PC-3 (cell line): ENCODE measurements around the gene MBTD1.

Experiments
- EZH2 ChIP-seq: fragments of 300-600 bp; sonication (generic); IDR thresholded peaks from one replicate; pipeline ENCODE4 v1.6.1; 2017; ENCODE audit warnings: antibody characterized with exemption, mild to moderate bottlenecking, low read length; ENCODE audit not compliant: unreplicated experiment
- EZH2phosphoT487 ChIP-seq: fragments of 300-600 bp; sonication (generic); IDR thresholded peaks from 2 replicates; pipeline ENCODE4 v1.6.1; 2018; ENCODE audit warnings: mild to moderate bottlenecking, antibody characterized with exemption, low read length, borderline replicate concordance
- TF ChIP-seq, protein P1 (sequence below): fragments of 300-600 bp; sonication (generic); conservative IDR thresholded peaks from 2 replicates; pipeline ENCODE4 v1.5.1; 2017; ENCODE audit warnings: antibody characterized with exemption, low read depth, mild to moderate bottlenecking, low read length

DNA sequence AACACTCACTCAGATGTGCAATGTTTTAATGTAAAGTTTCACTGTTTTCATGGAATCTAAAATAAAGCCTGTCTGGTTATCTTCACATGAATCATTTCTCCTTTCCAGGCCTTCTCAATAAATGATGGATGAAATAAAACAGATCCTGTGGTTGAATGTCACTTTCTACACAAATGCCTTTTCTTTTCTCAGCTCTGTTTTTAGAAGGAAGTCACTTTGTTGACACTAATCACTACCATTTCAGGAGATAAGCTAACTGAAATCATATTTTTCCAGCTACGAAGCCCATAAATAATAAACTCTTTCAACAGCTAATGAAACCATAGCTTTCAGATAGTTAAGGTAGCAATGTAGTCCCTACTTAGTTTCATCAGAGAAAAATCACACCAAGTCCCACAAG is 75.7 kb downstream of the MBTD1 start:
- TF ChIP-seq, protein P1, sequence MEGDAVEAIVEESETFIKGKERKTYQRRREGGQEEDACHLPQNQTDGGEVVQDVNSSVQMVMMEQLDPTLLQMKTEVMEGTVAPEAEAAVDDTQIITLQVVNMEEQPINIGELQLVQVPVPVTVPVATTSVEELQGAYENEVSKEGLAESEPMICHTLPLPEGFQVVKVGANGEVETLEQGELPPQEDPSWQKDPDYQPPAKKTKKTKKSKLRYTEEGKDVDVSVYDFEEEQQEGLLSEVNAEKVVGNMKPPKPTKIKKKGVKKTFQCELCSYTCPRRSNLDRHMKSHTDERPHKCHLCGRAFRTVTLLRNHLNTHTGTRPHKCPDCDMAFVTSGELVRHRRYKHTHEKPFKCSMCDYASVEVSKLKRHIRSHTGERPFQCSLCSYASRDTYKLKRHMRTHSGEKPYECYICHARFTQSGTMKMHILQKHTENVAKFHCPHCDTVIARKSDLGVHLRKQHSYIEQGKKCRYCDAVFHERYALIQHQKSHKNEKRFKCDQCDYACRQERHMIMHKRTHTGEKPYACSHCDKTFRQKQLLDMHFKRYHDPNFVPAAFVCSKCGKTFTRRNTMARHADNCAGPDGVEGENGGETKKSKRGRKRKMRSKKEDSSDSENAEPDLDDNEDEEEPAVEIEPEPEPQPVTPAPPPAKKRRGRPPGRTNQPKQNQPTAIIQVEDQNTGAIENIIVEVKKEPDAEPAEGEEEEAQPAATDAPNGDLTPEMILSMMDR, result no peak
- TF ChIP-seq EZH2phosphoT487, result no peak
- no peak for TF ChIP-seq EZH2
